DND-41 (cell line): ENCODE results near the gene RGS7.

Experiments
- ATAC-seq: fragments of 200-7000 bp; cut with Tn5 transposase; 3 replicates; pipeline ENCODE4 v1.9.1; 2021; ENCODE audit warnings: low read depth; ENCODE audit not compliant: insufficient read depth
- DNase-seq: peaks from one replicate; pipeline ENCODE4 v3.0.0-alpha.2; 2020
- H2AFZ ChIP-seq: 2 replicates; pipeline ENCODE4 v1.6.0; 2012; ENCODE audit warnings: low read depth, low read length
- H3K27ac ChIP-seq: 2 replicates; pipeline ENCODE4 v1.5.1; 2012; ENCODE audit warnings: low read length, inconsistent platforms
- H3K27me3 ChIP-seq: fragments of 200-600 bp; sonication (generic); 2 replicates; pipeline ENCODE4 v1.6.0; 2012; ENCODE audit warnings: low read length, mild to moderate bottlenecking, inconsistent platforms; ENCODE audit not compliant: insufficient read depth, poor library complexity
- H3K36me3 ChIP-seq: 2 replicates; pipeline ENCODE4 v1.5.1; 2012; ENCODE audit warnings: low read length, inconsistent platforms; ENCODE audit not compliant: insufficient read depth
- H3K4me1 ChIP-seq: 2 replicates; pipeline ENCODE4 v1.5.1; 2012; ENCODE audit warnings: mild to moderate bottlenecking, low read length; ENCODE audit not compliant: insufficient read depth
- H3K4me2 ChIP-seq: 2 replicates; pipeline ENCODE4 v1.6.0; 2012; ENCODE audit warnings: mild to moderate bottlenecking, moderate library complexity, low read length, inconsistent platforms; ENCODE audit not compliant: insufficient read depth
- H3K4me3 ChIP-seq, 2 experiments: fragments of 200-600 bp in 1 of 2; shearing (Covaris generic) in 1 of 2; 2 replicates each; pipeline ENCODE4 v1.5.1; 2012 to 2016; ENCODE audit warnings: inconsistent platforms in 2 of 2, low read length in 2 of 2, mild to moderate bottlenecking in 2 of 2, low read depth in 1 of 2, moderate library complexity in 1 of 2
- H3K79me2 ChIP-seq: 2 replicates; pipeline ENCODE4 v1.6.0; 2012; ENCODE audit warnings: low read length, inconsistent platforms; ENCODE audit not compliant: insufficient read depth
- H3K9ac ChIP-seq: 2 replicates; pipeline ENCODE4 v1.6.0; 2012; ENCODE audit warnings: low read depth, mild to moderate bottlenecking, inconsistent platforms, low read length, moderate library complexity
- H3K9me3 ChIP-seq: 2 replicates; pipeline ENCODE4 v1.5.1; 2012; ENCODE audit warnings: low read length, moderate library complexity, mild to moderate bottlenecking, inconsistent platforms; ENCODE audit not compliant: insufficient read depth, severe bottlenecking
- H4K20me1 ChIP-seq: 2 replicates; pipeline ENCODE4 v1.6.0; 2012; ENCODE audit warnings: low read length; ENCODE audit not compliant: insufficient read depth
- CTCF ChIP-seq: IDR thresholded peaks from 2 replicates; pipeline ENCODE4 v1.5.1; 2012; ENCODE audit warnings: borderline replicate concordance, low read length, moderate library complexity, mild to moderate bottlenecking; ENCODE audit not compliant: poor library complexity, severe bottlenecking; ENCODE audit errors: extremely low read depth
- EZH2 ChIP-seq: IDR thresholded peaks from 3 replicates; pipeline ENCODE4 v1.6.1; 2012; ENCODE audit warnings: borderline replicate concordance, low read depth, mild to moderate bottlenecking, moderate library complexity, low read length, inconsistent platforms; ENCODE audit not compliant: severe bottlenecking

Gene RGS7

GRCh38 chr1:240941701-240942370, 415.2 kb downstream of the RGS7 start:
- Histone ChIP-seq H2AFZ (no peak overlapping the region), H3K27ac (no peak overlapping the region), H3K4me3 (no peak overlapping the region), H3K79me2 (no peaks in the 10 kb centered on the region), H3K36me3 (no peaks in the 10 kb centered on the region), H3K27me3 (no peaks in the 10 kb centered on the region), H4K20me1 (no peaks in the 10 kb centered on the region), H3K4me1 (no peaks in the 10 kb centered on the region), H3K9me3 (peaks cover 8% of the 10 kb centered on the region), H3K9ac (no peak overlapping the region), H3K4me2 (no peak overlapping the region)
- ATAC-seq (no peak), DNase-seq (no peak)
- no peak for TF ChIP-seq CTCF
- no peak for TF ChIP-seq EZH2

GRCh38 chr1:240936911-240937668, 419.9 kb downstream of the RGS7 start:
- no peaks in the 10 kb centered on the region for H3K36me3 ChIP-seq
- peaks cover 9% of the 10 kb centered on the region for H3K9me3 ChIP-seq

GRCh38 chr1:240935920-240936319, 421.1 kb downstream of the RGS7 start:
- Histone ChIP-seq H3K36me3 (no peaks in the 10 kb centered on the region), H3K9ac (no peak overlapping the region), H3K9me3 (peaks cover 9% of the 10 kb centered on the region), H2AFZ (no peak overlapping the region), H4K20me1 (no peaks in the 10 kb centered on the region), H3K4me3 (no peak overlapping the region), H3K79me2 (no peaks in the 10 kb centered on the region), H3K27ac (no peak overlapping the region), H3K27me3 (no peaks in the 10 kb centered on the region), H3K4me1 (no peaks in the 10 kb centered on the region), H3K4me2 (no peak overlapping the region)
- DNase-seq (no peak), ATAC-seq (no peak)
- TF ChIP-seq CTCF (no peak), EZH2 (no peak)

More at GRCh38 chr1:240936911-240937668, 419.9 kb downstream of the RGS7 start:
- Histone ChIP-seq H3K4me2 (no peak overlapping the region), H3K4me1 (no peaks in the 10 kb centered on the region), H3K9ac (no peak overlapping the region), H3K27me3 (no peaks in the 10 kb centered on the region), H3K4me3 (no peak overlapping the region), H3K27ac (no peak overlapping the region), H4K20me1 (no peaks in the 10 kb centered on the region), H3K79me2 (no peaks in the 10 kb centered on the region), H2AFZ (no peak overlapping the region)
- DNase-seq (no peak), ATAC-seq (no peak)
- TF ChIP-seq CTCF (no peak), EZH2 (no peak)
